Neural progenitor cell (in vitro differentiated cells): Measurements from ENCODE around the gene DIMT1.

Experiments
- EZH2 ChIP-seq: fragments of 200-600 bp; sonication (generic); IDR thresholded peaks from 2 replicates; pipeline ENCODE4 v1.6.1; 2017; ENCODE audit warnings: antibody characterized with exemption, mild to moderate bottlenecking, moderate library complexity
- EZH2phosphoT487 ChIP-seq: fragments of 200-600 bp; sonication (generic); IDR thresholded peaks from 2 replicates; pipeline ENCODE4 v1.6.1; 2017; ENCODE audit warnings: antibody characterized with exemption
- TF ChIP-seq, protein P1 (sequence below): fragments of 200-600 bp; sonication (generic); IDR thresholded peaks from 2 replicates; pipeline ENCODE4 v1.5.1; 2017; ENCODE audit warnings: antibody characterized with exemption, mild to moderate bottlenecking

DNA sequence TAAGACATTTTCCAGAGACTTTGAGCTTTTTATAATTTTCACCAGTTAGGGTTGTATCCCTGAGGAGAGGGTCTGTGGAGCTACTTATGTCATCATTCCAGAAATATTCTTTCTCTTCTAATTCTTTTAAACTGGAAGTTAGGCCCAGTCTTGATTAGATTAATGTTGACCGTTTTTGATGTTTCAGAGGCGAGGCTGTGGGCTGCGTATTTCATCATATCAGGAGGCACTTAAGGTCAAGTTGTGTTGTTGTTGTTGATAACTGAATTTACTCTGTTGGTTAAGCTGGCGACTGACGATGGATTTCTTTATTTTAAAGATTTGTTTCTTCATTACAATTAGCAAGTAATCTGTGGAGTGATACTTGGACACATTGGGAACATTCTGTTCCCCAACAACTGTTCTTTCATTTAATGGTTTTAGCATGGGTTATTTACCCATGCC, 28.9 kb upstream of the DIMT1 start:
- TF ChIP-seq, protein P1, sequence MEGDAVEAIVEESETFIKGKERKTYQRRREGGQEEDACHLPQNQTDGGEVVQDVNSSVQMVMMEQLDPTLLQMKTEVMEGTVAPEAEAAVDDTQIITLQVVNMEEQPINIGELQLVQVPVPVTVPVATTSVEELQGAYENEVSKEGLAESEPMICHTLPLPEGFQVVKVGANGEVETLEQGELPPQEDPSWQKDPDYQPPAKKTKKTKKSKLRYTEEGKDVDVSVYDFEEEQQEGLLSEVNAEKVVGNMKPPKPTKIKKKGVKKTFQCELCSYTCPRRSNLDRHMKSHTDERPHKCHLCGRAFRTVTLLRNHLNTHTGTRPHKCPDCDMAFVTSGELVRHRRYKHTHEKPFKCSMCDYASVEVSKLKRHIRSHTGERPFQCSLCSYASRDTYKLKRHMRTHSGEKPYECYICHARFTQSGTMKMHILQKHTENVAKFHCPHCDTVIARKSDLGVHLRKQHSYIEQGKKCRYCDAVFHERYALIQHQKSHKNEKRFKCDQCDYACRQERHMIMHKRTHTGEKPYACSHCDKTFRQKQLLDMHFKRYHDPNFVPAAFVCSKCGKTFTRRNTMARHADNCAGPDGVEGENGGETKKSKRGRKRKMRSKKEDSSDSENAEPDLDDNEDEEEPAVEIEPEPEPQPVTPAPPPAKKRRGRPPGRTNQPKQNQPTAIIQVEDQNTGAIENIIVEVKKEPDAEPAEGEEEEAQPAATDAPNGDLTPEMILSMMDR: no peak
- no peak for TF ChIP-seq EZH2
- no peak for TF ChIP-seq EZH2phosphoT487
